Prostate gland (tissue), 2 donors: ENCODE results near the gene SSC4D.

Experiments
- POLR2A ChIP-seq: fragments of 450-650 bp; IDR thresholded peaks from one replicate; pipeline ENCODE4 v1.6.1; 2016; ENCODE audit warnings: antibody characterized with exemption, mild to moderate bottlenecking
- POLR2AphosphoS5 ChIP-seq: sonication (generic); formaldehyde crosslinking; IDR thresholded peaks from one replicate; pipeline ENCODE4 v1.6.1; 2017; ENCODE audit warnings: antibody characterized with exemption
- TF ChIP-seq, protein P1 (sequence below), 4 experiments: fragments of 200-600 bp in 2 of 4; fragments of 450-650 bp in 2 of 4; sonication (generic) in 2 of 4; IDR thresholded peaks; 1 replicate in 3 of 4; 2 replicates in 1 of 4; pipeline ENCODE4 v1.5.1; 2016 to 2019; ENCODE audit warnings: antibody characterized with exemption in 4 of 4, mild to moderate bottlenecking in 2 of 4, moderate library complexity in 2 of 4

DNA sequence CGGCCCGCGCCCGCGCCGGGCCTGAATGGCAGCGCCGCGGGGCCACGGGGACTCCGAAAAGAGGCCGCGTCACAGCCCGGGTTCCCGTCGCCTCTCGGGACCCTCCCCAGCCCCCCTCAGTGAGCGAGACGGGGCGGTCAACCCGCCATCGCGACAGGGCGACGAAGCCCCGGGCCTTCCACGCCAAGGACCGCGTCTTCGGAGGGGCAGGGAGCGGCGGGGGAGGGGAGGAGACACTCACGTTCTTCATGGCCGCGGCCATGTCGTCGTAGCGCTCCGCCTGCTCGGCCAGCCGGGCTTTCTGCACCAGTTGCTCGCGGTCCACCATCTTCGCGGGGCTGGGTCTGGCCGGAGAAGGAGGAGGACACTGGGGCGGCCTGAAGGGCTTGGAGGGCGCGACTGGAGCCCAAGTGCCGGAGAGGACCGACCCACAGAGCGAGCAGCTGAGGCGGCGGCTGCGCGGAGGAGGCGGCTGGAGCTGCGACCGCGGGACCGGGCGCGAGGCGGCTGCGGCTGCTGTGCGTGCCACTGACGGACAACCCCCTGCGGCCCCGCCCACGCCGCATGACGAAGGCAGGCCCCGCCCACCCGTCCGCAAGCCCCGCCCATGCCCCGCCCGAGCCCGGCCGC lies 50.9 kb downstream of the SSC4D start, which contains the start of gene YWHAG:
- TF ChIP-seq POLR2A = peak; percentile 98
- TF ChIP-seq, protein P1, sequence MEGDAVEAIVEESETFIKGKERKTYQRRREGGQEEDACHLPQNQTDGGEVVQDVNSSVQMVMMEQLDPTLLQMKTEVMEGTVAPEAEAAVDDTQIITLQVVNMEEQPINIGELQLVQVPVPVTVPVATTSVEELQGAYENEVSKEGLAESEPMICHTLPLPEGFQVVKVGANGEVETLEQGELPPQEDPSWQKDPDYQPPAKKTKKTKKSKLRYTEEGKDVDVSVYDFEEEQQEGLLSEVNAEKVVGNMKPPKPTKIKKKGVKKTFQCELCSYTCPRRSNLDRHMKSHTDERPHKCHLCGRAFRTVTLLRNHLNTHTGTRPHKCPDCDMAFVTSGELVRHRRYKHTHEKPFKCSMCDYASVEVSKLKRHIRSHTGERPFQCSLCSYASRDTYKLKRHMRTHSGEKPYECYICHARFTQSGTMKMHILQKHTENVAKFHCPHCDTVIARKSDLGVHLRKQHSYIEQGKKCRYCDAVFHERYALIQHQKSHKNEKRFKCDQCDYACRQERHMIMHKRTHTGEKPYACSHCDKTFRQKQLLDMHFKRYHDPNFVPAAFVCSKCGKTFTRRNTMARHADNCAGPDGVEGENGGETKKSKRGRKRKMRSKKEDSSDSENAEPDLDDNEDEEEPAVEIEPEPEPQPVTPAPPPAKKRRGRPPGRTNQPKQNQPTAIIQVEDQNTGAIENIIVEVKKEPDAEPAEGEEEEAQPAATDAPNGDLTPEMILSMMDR (IDR thresholded peaks at IDR 0.05) = no peak
- TF ChIP-seq POLR2AphosphoS5 = peak; percentile 46
